Naive thymus-derived CD4-positive, alpha-beta T cell (primary cell): ENCODE measurements around the gene NEK5. TPM values are rescaled to one million over a fixed set of nuclear protein-coding genes. Genes with fewer than 3 reads are reported as not detected.

Source experiments
- ATAC-seq: fragments of 150-1000 bp; cut with Tn5 transposase; 2 replicates; pipeline ENCODE4 v1.10.0; 2021; ENCODE audit warnings: mild to moderate bottlenecking, moderate library complexity
- CTCF ChIA-PET: fragments of 350-600 bp; sonication (Branson Sonifier 250); formaldehyde crosslinking; loops from one replicate; lab custom pipeline; 2021; ENCODE audit warnings: antibody characterized with exemption; lab: Charles Lee
- POLR2A ChIA-PET: fragments of 350-600 bp; sonication (Branson Sonifier 250); formaldehyde crosslinking; loops from one replicate; lab custom pipeline; 2021; ENCODE audit warnings: antibody characterized with exemption, inconsistent platforms; lab: Charles Lee
- DNase-seq, 9 donors: peaks; one replicate each; pipeline versions ENCODE4 v3.0.0 to v3.0.0-alpha.2; 2020 to 2022; ENCODE audit warnings: mixed read lengths in 1 of 9
- H3K27ac ChIP-seq: one replicate; pipeline ENCODE4 v1.7.0; 2013; ENCODE audit warnings: mild to moderate bottlenecking, low read depth, low read length, moderate library complexity
- H3K27me3 ChIP-seq, 2 donors: one replicate each; pipeline ENCODE4 v1.7.0; 2013; ENCODE audit warnings: low read length in 2 of 2, mild to moderate bottlenecking in 2 of 2, moderate library complexity in 2 of 2; ENCODE audit not compliant: control insufficient read depth in 2 of 2, insufficient read depth in 2 of 2
- H3K36me3 ChIP-seq, 3 experiments: 1 replicate in 2 of 3; 2 replicates in 1 of 3; pipeline ENCODE4 v1.7.0; 2013; ENCODE audit warnings: low read length in 3 of 3, mild to moderate bottlenecking in 3 of 3, moderate library complexity in 1 of 3; ENCODE audit not compliant: insufficient read depth in 3 of 3, control insufficient read depth in 2 of 3
- H3K4me1 ChIP-seq, 2 donors: one replicate each; pipeline ENCODE4 v1.7.0; 2013; ENCODE audit warnings: low read length in 2 of 2, mild to moderate bottlenecking in 2 of 2, moderate library complexity in 1 of 2; ENCODE audit not compliant: control insufficient read depth in 2 of 2, insufficient read depth in 2 of 2
- H3K4me3 ChIP-seq: 2 replicates; pipeline ENCODE4 v1.7.0; 2013; ENCODE audit warnings: mild to moderate bottlenecking, low read length
- H3K9me3 ChIP-seq, 3 experiments: 1 replicate in 2 of 3; 2 replicates in 1 of 3; pipeline ENCODE4 v1.7.0; 2013; ENCODE audit warnings: low read length in 3 of 3; ENCODE audit not compliant: control insufficient read depth in 2 of 3
- H3K27ac Mint-ChIP-seq, 9 donors: one replicate each; pipeline ENCODE4 v1.8.0; 2020 to 2022; ENCODE audit warnings: mixed read lengths in 9 of 9, mild to moderate bottlenecking in 8 of 9, moderate library complexity in 5 of 9, inconsistent platforms in 2 of 9
- H3K27me3 Mint-ChIP-seq, 5 donors: one replicate each; pipeline ENCODE4 v1.8.0; 2021 to 2022; ENCODE audit warnings: mixed read lengths in 5 of 5, mild to moderate bottlenecking in 1 of 5
- H3K36me3 Mint-ChIP-seq, 5 donors: one replicate each; pipeline ENCODE4 v1.8.0; 2020 to 2022; ENCODE audit warnings: mixed read lengths in 5 of 5, mild to moderate bottlenecking in 3 of 5, inconsistent platforms in 1 of 5
- H3K4me1 Mint-ChIP-seq, 7 donors: one replicate each; pipeline ENCODE4 v1.8.0; 2020 to 2022; ENCODE audit warnings: mixed read lengths in 7 of 7, mild to moderate bottlenecking in 3 of 7, inconsistent platforms in 1 of 7
- H3K4me3 Mint-ChIP-seq, 10 donors: one replicate each; pipeline ENCODE4 v1.8.0; 2020 to 2022; ENCODE audit warnings: mild to moderate bottlenecking in 10 of 10, mixed read lengths in 10 of 10, moderate library complexity in 6 of 10, inconsistent platforms in 2 of 10
- H3K9me3 Mint-ChIP-seq, 11 donors: one replicate each; pipeline ENCODE4 v1.8.0; 2020 to 2022; ENCODE audit warnings: mixed read lengths in 11 of 11, mild to moderate bottlenecking in 4 of 11, inconsistent platforms in 1 of 11, moderate library complexity in 1 of 11
- intact Hi-C, 2 donors: fragments of 100-400 bp; cut with micrococcal nuclease; formaldehyde crosslinking; loops; one replicate each; pipeline ENCODE4 v1.15.1; 2023
- polyA plus RNA-seq, 2 donors: library from polyadenylated mRNA; unstranded; fragments of 300-500 nt; fragmentation: Illumina TruSeq; gene quantifications; one replicate each; pipeline ENCODE4 v1.2.3, GENCODE V29; 2021
- total RNA-seq, 6 experiments: library from RNA in 5 of 6; stranded (reverse) in 5 of 6; gene quantifications; 1 replicate in 5 of 6; 2 replicates in 1 of 6; pipeline ENCODE4 v1.2.3 and lab custom pipeline; 2021 to 2026

The NEK5 gene
- total and polyA plus RNA-seq, 7 experiments from 2014 or later: 0.14 TPM; not detected in 6

DNA sequence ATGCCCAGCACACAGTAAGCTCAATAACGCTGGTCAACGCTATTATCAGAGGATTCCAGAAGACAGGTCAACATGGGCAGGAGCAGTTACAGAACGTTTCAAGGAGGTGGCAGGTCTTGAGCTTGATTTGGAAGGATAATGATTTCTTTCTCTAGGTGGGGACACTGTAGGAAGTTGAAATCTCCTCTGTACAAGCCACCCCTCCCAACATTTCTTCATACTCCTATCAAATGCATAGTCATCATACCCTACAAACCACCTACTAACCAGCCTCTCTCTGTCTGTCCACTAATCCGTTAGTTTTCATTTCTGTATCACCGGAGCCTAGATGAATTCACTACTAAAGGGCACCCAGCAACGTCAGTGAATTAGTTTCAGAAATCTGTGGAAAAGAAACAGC, 118.9 kb downstream of the NEK5 start:
- ChIA-PET POLR2A (interaction anchor here (0.6 kb wide), 1 partner anchor 46 kb away, joined by 3 read pairs; no protein-coding TSS in a partner anchor), CTCF (interaction anchor here (0.8 kb wide), 1 partner anchor 209 kb away, joined by 3 read pairs; no protein-coding TSS in a partner anchor)
- ATAC-seq (no peak), DNase-seq (no peak)
- Histone ChIP-seq H3K27me3 (no peaks in the 10 kb centered on the region), H3K36me3 (peaks cover 0 to 8% (median 0%) of the 10 kb centered on the region in 3 experiments), H3K9me3 (no peaks in the 10 kb centered on the region), H3K27ac (no peak overlapping the region), H3K4me3 (no peak overlapping the region), H3K4me1 (peaks cover 9 to 16% of the 10 kb centered on the region in 2 donors)
- Mint-ChIP-seq H3K27me3 (peaks cover 14 to 44% (median 23%) of the 10 kb centered on the region in 5 donors), H3K27ac (no peak overlapping the region), H3K4me1 (peaks cover 11 to 27% (median 19%) of the 10 kb centered on the region in 7 donors), H3K9me3 (no peaks in the 10 kb centered on the region), H3K36me3 (peaks cover 0 to 8% (median 0%) of the 10 kb centered on the region in 5 donors), H3K4me3 (peak overlapping the region in 8 of 10 donors; percentile 6 to 99 (median 69))
- intact Hi-C loops: loop anchor here (5.0 kb wide), 4 partner anchors 183 to 607 kb away; partner anchors contain the start of gene THSD1 (in 1 of the 2)

DNA sequence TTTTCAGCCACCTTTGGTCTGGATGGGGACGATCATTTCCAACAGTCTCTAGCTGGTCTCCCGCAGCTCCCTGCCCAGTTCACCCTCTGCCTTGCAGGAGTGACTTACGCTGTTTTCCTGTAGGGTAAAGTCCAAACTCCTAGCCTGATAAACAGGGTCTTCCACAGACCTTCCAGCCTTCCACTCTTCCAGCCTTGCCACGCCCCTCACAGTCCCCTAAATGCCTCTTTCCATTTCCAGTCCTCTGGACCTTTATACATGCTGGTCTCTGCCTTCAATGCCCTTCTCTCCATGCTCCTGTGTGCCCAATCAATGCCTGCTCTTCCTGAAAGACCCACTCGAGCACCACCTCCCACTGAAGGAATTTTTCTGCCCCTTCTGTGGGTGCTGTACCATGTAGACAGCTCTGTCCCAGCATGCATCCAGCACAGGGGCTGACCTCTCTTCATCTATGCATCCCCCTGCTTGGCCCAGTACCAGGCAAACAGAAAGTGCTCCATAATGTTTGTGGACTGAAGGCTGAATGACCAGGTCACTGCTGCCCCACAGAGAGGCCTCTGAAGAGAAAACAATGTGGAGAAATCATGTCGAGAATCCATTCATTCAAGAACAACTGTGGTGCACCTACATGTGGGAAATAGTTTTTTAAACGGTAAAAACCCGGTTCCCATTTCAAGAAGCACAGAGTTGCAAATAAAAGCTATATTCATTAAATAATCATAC, 122.2 kb downstream of the NEK5 start:
- no peak overlapping the region for H3K4me3 Mint-ChIP-seq
- no peaks in the 10 kb centered on the region for H3K9me3 Mint-ChIP-seq
- DNase-seq (no peak), ATAC-seq (no peak)
- Histone ChIP-seq H3K27me3 (no peaks in the 10 kb centered on the region), H3K4me3 (no peak overlapping the region), H3K9me3 (no peaks in the 10 kb centered on the region), H3K4me1 (peaks cover 0 to 4% of the 10 kb centered on the region in 2 donors), H3K27ac (no peak overlapping the region), H3K36me3 (peaks cover 0 to 2% (median 0%) of the 10 kb centered on the region in 3 experiments)
- intact Hi-C loops: no loop called here
- H3K36me3 Mint-ChIP-seq: no peaks in the 10 kb centered on the region
- H3K27me3 Mint-ChIP-seq: peaks cover 14 to 44% (median 23%) of the 10 kb centered on the region in 5 donors
- POLR2A ChIA-PET: no interaction called here
- H3K27ac Mint-ChIP-seq: no peak overlapping the region
- peaks cover 5 to 13% (median 8%) of the 10 kb centered on the region in 7 donors for H3K4me1 Mint-ChIP-seq
- CTCF ChIA-PET: interaction anchor here (1.1 kb wide), 1 partner anchor 162 kb away, joined by 3 read pairs; the partner anchor contains the start of gene TMEM272

DNA sequence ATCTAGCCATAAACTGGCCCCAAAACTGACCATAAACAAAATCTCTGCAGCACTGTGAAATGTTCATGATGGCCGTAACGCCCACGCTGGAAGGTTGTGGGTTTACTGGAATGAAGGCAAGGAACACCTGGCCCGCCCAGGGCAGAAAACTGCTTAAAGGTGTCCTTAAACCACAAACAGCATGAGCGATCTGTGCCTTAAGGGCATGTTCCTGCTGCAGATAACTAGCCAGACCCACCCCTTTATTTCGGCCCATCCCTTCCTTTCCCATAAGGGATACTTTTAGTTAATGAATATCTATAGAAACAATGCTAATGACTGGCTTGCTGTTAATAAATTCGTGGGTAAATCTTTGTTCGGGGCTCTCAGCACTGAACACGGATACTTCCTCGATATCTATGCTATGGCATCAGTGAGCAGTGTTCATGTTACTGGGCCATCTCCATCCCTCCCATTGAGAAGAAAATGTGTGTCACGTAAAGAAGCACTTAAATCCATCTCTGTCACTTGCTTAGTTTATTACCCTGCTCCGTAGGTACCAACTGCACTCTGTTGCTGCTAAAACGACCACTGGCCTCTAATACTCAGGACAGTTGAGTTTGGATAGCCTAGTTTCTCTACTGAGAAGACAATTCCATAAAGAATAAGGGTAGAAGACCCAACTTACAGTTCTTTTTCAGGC, 122.9 kb downstream of the NEK5 start:
- POLR2A ChIA-PET: no interaction called here
- no peak overlapping the region for H3K4me3 ChIP-seq
- H3K36me3 Mint-ChIP-seq: no peaks in the 10 kb centered on the region
- H3K36me3 ChIP-seq: no peaks in the 10 kb centered on the region
- no peak overlapping the region for H3K4me3 Mint-ChIP-seq
- H3K27ac Mint-ChIP-seq: no peak overlapping the region
- H3K4me1 ChIP-seq: peaks cover 0 to 2% of the 10 kb centered on the region in 2 donors
- DNase-seq: no peak
- intact Hi-C loops: no loop called here
- peaks cover 12 to 42% (median 20%) of the 10 kb centered on the region in 5 donors for H3K27me3 Mint-ChIP-seq
- no peaks in the 10 kb centered on the region for H3K9me3 Mint-ChIP-seq
- H3K27me3 ChIP-seq: no peaks in the 10 kb centered on the region
- CTCF ChIA-PET: interaction anchor here (1.1 kb wide), 1 partner anchor 161 kb away, joined by 3 read pairs; the partner anchor contains the start of gene TMEM272
- ATAC-seq: no peak
- H3K27ac ChIP-seq: no peak overlapping the region
- peaks cover 3 to 14% (median 8%) of the 10 kb centered on the region in 7 donors for H3K4me1 Mint-ChIP-seq
- no peaks in the 10 kb centered on the region for H3K9me3 ChIP-seq

DNA sequence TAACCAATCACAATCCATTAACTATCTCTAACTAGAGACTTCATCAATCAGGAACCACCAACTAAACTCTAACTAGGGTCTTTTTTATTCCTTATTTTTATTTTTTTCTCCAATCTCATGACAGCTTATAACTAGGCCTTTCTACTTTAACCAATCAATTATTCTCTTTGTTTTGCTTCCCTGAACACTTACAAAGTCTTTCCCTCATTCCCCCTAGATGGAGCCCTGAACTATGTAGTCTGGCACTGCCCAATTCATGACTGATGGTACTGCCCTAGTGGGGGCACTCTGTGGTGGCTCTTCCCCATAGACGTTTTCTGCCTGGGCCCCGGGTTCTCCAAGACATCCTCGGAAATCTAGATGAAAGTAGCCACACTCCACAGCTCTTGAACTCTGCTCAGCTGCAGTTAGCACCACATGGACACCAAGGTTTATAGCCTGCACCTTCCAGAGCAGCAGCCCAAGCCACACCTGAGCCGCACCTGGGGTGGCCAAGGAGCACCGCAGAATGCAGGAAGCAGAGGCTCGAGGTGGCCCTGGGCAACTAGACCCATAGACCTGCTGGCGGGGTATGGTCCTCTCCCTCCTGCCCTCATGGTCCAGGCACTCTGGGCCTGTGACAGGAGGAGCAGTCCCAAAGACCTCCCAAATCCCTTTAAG, 124.2 kb downstream of the NEK5 start:
- H3K27ac ChIP-seq: no peak overlapping the region
- intact Hi-C loops: loop anchor here in 1 of 2 donors (5.0 kb wide), 1 partner anchor 233 kb away; no protein-coding TSS in a partner anchor
- no peaks in the 10 kb centered on the region for H3K9me3 ChIP-seq
- Mint-ChIP-seq H3K9me3 (no peaks in the 10 kb centered on the region), H3K36me3 (no peaks in the 10 kb centered on the region), H3K27me3 (peaks cover 3 to 33% (median 8%) of the 10 kb centered on the region in 5 donors), H3K4me3 (no peak overlapping the region), H3K4me1 (peaks cover 0 to 7% (median 4%) of the 10 kb centered on the region in 7 donors), H3K27ac (no peak overlapping the region)
- ChIA-PET POLR2A (no interaction called here), CTCF (interaction anchor here (1.3 kb wide), 1 partner anchor 30 kb away, joined by 3 read pairs; no protein-coding TSS in a partner anchor)
- no peaks in the 10 kb centered on the region for H3K27me3 ChIP-seq
- no peaks in the 10 kb centered on the region for H3K4me1 ChIP-seq
- ATAC-seq (no peak), DNase-seq (no peak)
- no peak overlapping the region for H3K4me3 ChIP-seq
- H3K36me3 ChIP-seq: no peaks in the 10 kb centered on the region

DNA sequence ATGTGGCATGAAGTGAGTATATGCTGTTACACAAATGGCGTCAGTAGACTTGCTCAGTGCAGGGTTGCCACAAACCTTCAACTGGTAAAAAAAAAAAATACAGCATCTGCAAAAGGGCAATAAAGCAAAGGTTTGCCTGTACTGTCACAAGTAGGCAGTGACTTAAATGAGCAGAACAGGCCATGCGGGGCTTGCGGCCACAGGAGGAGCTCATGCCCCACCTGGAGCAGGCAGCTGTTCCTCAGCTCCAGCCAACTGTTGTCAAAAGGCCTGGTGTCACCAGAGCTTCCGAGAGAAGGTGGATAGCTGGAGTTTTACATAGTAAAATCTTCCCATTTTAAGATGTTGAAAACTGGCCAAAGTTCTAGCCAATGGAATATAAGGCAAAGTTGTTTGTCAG, 125.3 kb downstream of the NEK5 start:
- ChIA-PET POLR2A (no interaction called here), CTCF (interaction anchor here (0.7 to 1.3 kb wide), 2 partner anchors 29 to 40 kb away, joined by 3 read pairs; no protein-coding TSS in a partner anchor)
- Histone ChIP-seq H3K27ac (no peak overlapping the region), H3K9me3 (no peaks in the 10 kb centered on the region), H3K27me3 (no peaks in the 10 kb centered on the region), H3K4me1 (no peaks in the 10 kb centered on the region), H3K36me3 (no peaks in the 10 kb centered on the region), H3K4me3 (no peak overlapping the region)
- H3K27me3 Mint-ChIP-seq: peaks cover 0 to 27% (median 5%) of the 10 kb centered on the region in 5 donors
- H3K4me3 Mint-ChIP-seq: no peak overlapping the region
- no peak for DNase-seq
- H3K27ac Mint-ChIP-seq: no peak overlapping the region
- intact Hi-C loops: loop anchor here in 1 of 2 donors (5.0 kb wide), 1 partner anchor 234 kb away; no protein-coding TSS in a partner anchor
- no peak for ATAC-seq
- H3K9me3 Mint-ChIP-seq: no peaks in the 10 kb centered on the region
- H3K36me3 Mint-ChIP-seq: no peaks in the 10 kb centered on the region
- H3K4me1 Mint-ChIP-seq: peaks cover 0 to 7% (median 4%) of the 10 kb centered on the region in 7 donors

DNA sequence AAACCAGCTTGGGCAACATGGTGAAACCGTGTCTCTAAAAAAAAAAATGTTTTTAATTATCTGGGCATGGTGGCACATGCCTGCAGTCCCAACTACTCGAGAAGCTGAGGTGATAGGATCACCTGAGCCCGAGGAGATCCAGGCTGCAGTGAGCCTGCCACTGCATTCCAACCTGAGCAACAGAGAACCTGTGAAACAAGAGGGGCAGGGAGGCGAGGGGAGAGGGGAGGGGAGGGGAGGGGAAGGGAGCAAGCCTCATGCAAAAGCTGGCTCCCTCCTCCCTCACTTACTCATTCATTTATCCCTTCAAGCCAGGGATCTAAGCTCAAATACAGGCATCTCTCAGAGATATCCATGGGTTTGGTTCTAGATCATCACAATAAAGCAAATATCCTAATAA, 126.5 kb downstream of the NEK5 start:
- Mint-ChIP-seq H3K4me1 (peaks cover 0 to 7% (median 4%) of the 10 kb centered on the region in 7 donors), H3K9me3 (no peaks in the 10 kb centered on the region), H3K27me3 (peaks cover 0 to 28% (median 4%) of the 10 kb centered on the region in 5 donors), H3K4me3 (no peak overlapping the region), H3K27ac (no peak overlapping the region), H3K36me3 (no peaks in the 10 kb centered on the region)
- DNase-seq (no peak), ATAC-seq (no peak)
- no peaks in the 10 kb centered on the region for H3K36me3 ChIP-seq
- H3K9me3 ChIP-seq: no peaks in the 10 kb centered on the region
- intact Hi-C loops: loop anchor here in 1 of 2 donors (5.0 kb wide), 1 partner anchor 235 kb away; no protein-coding TSS in a partner anchor
- POLR2A ChIA-PET: no interaction called here
- no peak overlapping the region for H3K27ac ChIP-seq
- H3K4me1 ChIP-seq: no peaks in the 10 kb centered on the region
- H3K4me3 ChIP-seq: no peak overlapping the region
- no peaks in the 10 kb centered on the region for H3K27me3 ChIP-seq
- CTCF ChIA-PET: interaction anchor here (0.6 to 1.3 kb wide), 3 partner anchors 29 to 614 kb away, joined by 3 to 8 read pairs (median 4); no protein-coding TSS in a partner anchor
